ENCODE results near the gene BCR. TPM values are rescaled to one million over a fixed set of nuclear protein-coding genes. Genes with fewer than 3 reads are reported as not detected.
A peak's percentile ranks its signal among the peaks of the same experiment; 100 is the strongest.

Gene BCR
- total RNA-seq, 1 donor from 2014 or later = 118 TPM

DNA sequence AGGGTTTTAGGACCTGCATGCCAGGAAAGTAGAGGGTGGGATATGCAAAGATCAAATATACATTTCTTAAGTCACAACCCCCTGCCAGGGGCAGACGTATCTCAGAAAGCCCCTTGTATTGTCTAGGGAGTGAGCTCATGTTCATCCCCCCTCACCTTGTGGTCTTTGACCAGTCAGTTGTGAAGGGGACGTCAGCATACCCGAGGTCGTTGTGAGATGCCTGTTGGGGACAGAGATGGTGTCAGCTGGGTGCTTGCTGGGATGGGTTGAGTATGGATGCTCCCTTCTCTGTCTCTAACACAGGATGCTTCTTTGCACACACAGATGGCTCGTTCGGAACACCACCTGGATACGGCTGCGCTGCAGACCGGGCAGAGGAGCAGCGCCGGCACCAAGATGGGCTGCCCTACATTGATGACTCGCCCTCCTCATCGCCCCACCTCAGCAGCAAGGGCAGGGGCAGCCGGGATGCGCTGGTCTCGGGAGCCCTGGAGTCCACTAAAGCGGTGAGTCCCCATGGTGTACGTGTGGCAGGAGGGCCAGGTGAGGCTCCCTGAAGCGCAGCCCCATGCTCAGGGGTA, 73.3 kb downstream of the BCR start:
- no peak overlapping the region for H3K4me3 ChIP-seq (ENCODE audit: low read depth, low read length)
- FAIRE-seq = no peak
- no peak for TF ChIP-seq CTCF (IDR thresholded peaks at IDR 0.05; ENCODE audit: insufficient read depth, low read length, severe bottlenecking)

DNA sequence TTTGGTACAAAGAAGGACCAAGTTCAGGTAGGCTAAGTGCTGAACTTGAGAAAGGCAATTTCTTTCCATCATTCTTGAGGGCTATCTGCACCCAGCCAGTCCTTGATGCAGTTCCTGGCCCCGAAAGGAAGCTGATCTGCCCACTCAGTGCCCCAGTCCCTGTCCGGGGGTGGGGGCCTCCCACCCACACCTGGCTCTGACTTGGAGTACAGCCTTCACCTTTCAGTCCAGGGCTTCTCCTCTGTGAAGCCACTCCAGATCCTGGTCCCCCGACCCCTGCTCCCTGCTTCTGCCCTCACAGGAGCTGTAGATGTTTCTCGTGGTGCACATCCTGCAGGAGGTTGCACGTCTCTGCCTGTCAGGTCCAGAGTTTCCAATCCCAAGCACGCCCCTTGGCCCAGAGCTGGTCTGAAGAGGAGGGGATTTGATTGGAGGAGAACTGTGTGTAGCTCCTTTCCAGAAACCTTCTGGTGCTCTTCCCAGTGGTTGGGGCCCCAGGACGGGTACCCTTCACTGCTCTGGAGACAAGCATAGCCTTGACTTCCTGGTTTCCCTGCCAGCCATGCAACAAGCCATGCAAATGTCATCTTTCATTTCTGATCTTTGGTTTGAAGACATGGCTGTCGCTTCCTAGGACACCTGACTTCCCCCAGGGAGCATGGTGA, 75.3 kb downstream of the BCR start:
- FAIRE-seq = peak; percentile 82
- DNase-seq (ENCODE audit: low read depth) = no peak
- Histone ChIP-seq H3K4me3 (ENCODE audit: low read depth, low read length) (no peak overlapping the region), H3K27me3 (ENCODE audit: control insufficient read depth, insufficient read depth, low read length) (no peaks in the 10 kb centered on the region), H3K36me3 (ENCODE audit: control insufficient read depth, insufficient read depth, low read length) (peaks cover 30% of the 10 kb centered on the region)
- TF ChIP-seq CTCF (IDR thresholded peaks at IDR 0.05; ENCODE audit: insufficient read depth, low read length, severe bottlenecking) = no peak

More for the DNA sequence above, 73.3 kb downstream of the BCR start:
- no peak for DNase-seq (ENCODE audit: low read depth)
- Histone ChIP-seq H3K36me3 (ENCODE audit: control insufficient read depth, insufficient read depth, low read length) (peaks cover 20% of the 10 kb centered on the region), H3K27me3 (ENCODE audit: control insufficient read depth, insufficient read depth, low read length) (no peaks in the 10 kb centered on the region)

- no peak for TF ChIP-seq CTCF (IDR thresholded peaks at IDR 0.05; ENCODE audit: insufficient read depth, low read length, severe bottlenecking)
- Histone ChIP-seq H3K4me3 (ENCODE audit: low read depth, low read length) (no peak overlapping the region), H3K36me3 (ENCODE audit: control insufficient read depth, insufficient read depth, low read length) (peaks cover 35% of the 10 kb centered on the region), H3K27me3 (ENCODE audit: control insufficient read depth, insufficient read depth, low read length) (no peaks in the 10 kb centered on the region)
- DNase-seq (ENCODE audit: low read depth) (no peak), FAIRE-seq (no peak)
These were observed 76.0 kb downstream of the BCR start for GRCh38 chr22:23256171-23256932.

DNA sequence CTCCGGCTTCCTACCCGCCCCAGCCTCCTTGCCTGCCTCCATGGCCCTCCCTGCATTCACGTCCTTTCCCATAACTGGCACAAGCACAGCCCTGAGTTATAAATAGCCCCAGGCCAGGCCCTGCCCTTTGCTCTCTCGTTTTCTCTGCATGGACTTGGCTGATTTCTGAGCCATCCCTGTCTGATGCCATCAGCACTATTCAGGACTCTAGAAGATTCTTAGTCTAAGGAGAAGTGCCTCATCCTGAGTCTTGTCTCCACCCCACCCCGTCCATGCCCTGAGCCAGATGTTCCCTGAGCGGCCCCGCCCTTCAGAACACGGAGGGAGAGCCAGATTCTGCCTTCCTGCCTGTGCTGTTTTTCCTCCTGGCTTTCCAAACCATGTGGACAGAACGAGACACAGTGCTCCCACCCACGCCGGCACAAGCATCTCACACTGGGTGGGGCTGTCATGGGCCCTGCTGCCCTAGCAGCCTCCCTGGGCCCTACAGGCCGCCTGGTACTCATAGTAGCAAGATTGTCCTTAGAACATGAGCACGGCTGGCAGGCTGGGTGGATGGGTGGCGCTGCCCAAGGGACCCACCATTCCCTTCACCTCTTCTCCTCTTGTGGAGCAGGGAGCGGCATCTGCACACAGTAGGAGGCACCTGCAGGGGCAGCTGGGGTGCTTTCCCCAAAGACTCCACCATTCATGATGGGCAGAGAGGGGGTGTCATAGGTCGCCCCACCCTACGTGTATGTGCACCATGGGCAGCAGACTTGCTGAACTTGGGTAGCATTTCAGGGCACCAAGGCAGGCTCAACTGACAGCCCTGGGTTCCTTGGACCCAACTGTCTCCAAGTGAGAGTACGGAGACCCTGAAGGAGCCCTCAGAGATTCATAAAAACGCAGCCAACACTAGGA, 76.9 kb downstream of the BCR start:
- peak; percentile 50 for FAIRE-seq
- no peak overlapping the region for H3K4me3 ChIP-seq (ENCODE audit: low read depth, low read length)
- peaks cover 40% of the 10 kb centered on the region for H3K36me3 ChIP-seq (ENCODE audit: control insufficient read depth, insufficient read depth, low read length)
- peak; percentile 31 for DNase-seq (ENCODE audit: low read depth)
- no peaks in the 10 kb centered on the region for H3K27me3 ChIP-seq (ENCODE audit: control insufficient read depth, insufficient read depth, low read length)
- no peak for TF ChIP-seq CTCF (IDR thresholded peaks at IDR 0.05; ENCODE audit: insufficient read depth, low read length, severe bottlenecking)

- Histone ChIP-seq H3K27me3 (ENCODE audit: control insufficient read depth, insufficient read depth, low read length) (no peaks in the 10 kb centered on the region), H3K4me3 (ENCODE audit: low read depth, low read length) (no peak overlapping the region), H3K36me3 (ENCODE audit: control insufficient read depth, insufficient read depth, low read length) (peaks cover 40% of the 10 kb centered on the region)
- DNase-seq (ENCODE audit: low read depth) = no peak
- TF ChIP-seq CTCF (IDR thresholded peaks at IDR 0.05; ENCODE audit: insufficient read depth, low read length, severe bottlenecking) = no peak
- FAIRE-seq = peak; percentile 72
These were observed 77.8 kb downstream of the BCR start for GRCh38 chr22:23257889-23258825.
